IPS DF 6.9 (cell line): ENCODE measurements around the gene KCNH4.

Experiments
- DNase-seq: peaks from one replicate; pipeline ENCODE4 v3.0.0-alpha.2; 2013; ENCODE audit warnings: low read depth, low spot score
- H3K27ac ChIP-seq: one replicate; pipeline ENCODE4 v1.5.1; 2013; ENCODE audit warnings: low read length, control low read depth
- H3K27me3 ChIP-seq: 2 replicates; pipeline ENCODE4 v1.6.1; 2013; ENCODE audit warnings: mild to moderate bottlenecking, low read length; ENCODE audit not compliant: control insufficient read depth, insufficient read depth
- H3K36me3 ChIP-seq: 2 replicates; pipeline ENCODE4 v1.6.1; 2013; ENCODE audit warnings: low read length; ENCODE audit not compliant: control insufficient read depth, insufficient read depth
- H3K4me1 ChIP-seq: 2 replicates; pipeline ENCODE4 v1.6.1; 2013; ENCODE audit warnings: low read length; ENCODE audit not compliant: control insufficient read depth, insufficient read depth
- H3K4me3 ChIP-seq: 2 replicates; pipeline ENCODE4 v1.5.1; 2013; ENCODE audit warnings: mild to moderate bottlenecking, low read length
- H3K9me3 ChIP-seq: 2 replicates; pipeline ENCODE4 v1.6.1; 2013; ENCODE audit warnings: low read length, inconsistent platforms; ENCODE audit not compliant: control insufficient read depth, insufficient read depth
- WGBS: extraction: QIAGEN DNeasy Blood & Tissue Kit; methylation state at CpG from one replicate; pipeline ENCODE4 v1.1.7; 2013; ENCODE audit warnings: mixed read lengths, missing lambda C conversion rate; ENCODE audit not compliant: insufficient read length, insufficient coverage; 5-methylcytosine and 5-hydroxymethylcytosine counted together

The KCNH4 gene

GRCh38 chr17:42118545-42118944 lies 62.4 kb downstream of the KCNH4 start:
- peaks cover 2% of the 10 kb centered on the region; the same call in 1 of the 2 replicates for H3K4me1 ChIP-seq
- H3K27me3 ChIP-seq: no peaks in the 10 kb centered on the region
- H3K9me3 ChIP-seq: no peaks in the 10 kb centered on the region
- H3K36me3 ChIP-seq: 0 out of 2 replicates have a peak, but pooled peaks cover 7% of the 10 kb centered on the region
- no peak overlapping the region for H3K27ac ChIP-seq
- no CpG with 5 or more reads among the region's 2 CpGs for WGBS
- no peak for DNase-seq
- no peak overlapping the region for H3K4me3 ChIP-seq

GRCh38 chr17:42118126-42118510 lies 62.8 kb downstream of the KCNH4 start:
- 0 out of 2 replicates have a peak, but pooled peaks cover 7% of the 10 kb centered on the region for H3K36me3 ChIP-seq
- WGBS: no CpG with 5 or more reads among the region's 4 CpGs

GRCh38 chr17:42117397-42118125 lies 63.4 kb downstream of the KCNH4 start:
- H3K27ac ChIP-seq: no peak overlapping the region
- 0 out of 2 replicates have a peak, but pooled peaks cover 7% of the 10 kb centered on the region for H3K36me3 ChIP-seq
- H3K27me3 ChIP-seq: no peaks in the 10 kb centered on the region
- WGBS: no CpG with 5 or more reads among the region's 30 CpGs
- H3K9me3 ChIP-seq: no peaks in the 10 kb centered on the region
- H3K4me1 ChIP-seq: peaks cover 2% of the 10 kb centered on the region; the same call in 1 of the 2 replicates
- no peak for DNase-seq
- no peak overlapping the region for H3K4me3 ChIP-seq

More at GRCh38 chr17:42118126-42118510, 62.8 kb downstream of the KCNH4 start:
- Histone ChIP-seq H3K27me3 (no peaks in the 10 kb centered on the region), H3K27ac (no peak overlapping the region), H3K9me3 (no peaks in the 10 kb centered on the region), H3K4me3 (no peak overlapping the region), H3K4me1 (peaks cover 2% of the 10 kb centered on the region; the same call in 1 of the 2 replicates)
- no peak for DNase-seq

GRCh38 chr17:42116705-42117396 lies 64.1 kb downstream of the KCNH4 start:
- Histone ChIP-seq H3K36me3 (0 out of 2 replicates have a peak, but pooled peaks cover 7% of the 10 kb centered on the region), H3K4me3 (no peak overlapping the region), H3K4me1 (peaks cover 2% of the 10 kb centered on the region; the same call in 1 of the 2 replicates), H3K27me3 (no peaks in the 10 kb centered on the region), H3K9me3 (no peaks in the 10 kb centered on the region), H3K27ac (no peak overlapping the region)
- no CpG with 5 or more reads among the region's 18 CpGs for whole genome bisulfite sequencing
- no peak for DNase-seq

- DNase-seq: no peak
- Histone ChIP-seq H3K27me3 (no peaks in the 10 kb centered on the region), H3K27ac (no peak overlapping the region), H3K9me3 (no peaks in the 10 kb centered on the region), H3K36me3 (0 out of 2 replicates have a peak, but pooled peaks cover 7% of the 10 kb centered on the region), H3K4me1 (no peaks in the 10 kb centered on the region; the same call in 1 of the 2 replicates), H3K4me3 (no peak overlapping the region)
- no CpG with 5 or more reads among the region's 9 CpGs for WGBS
Measured at GRCh38 chr17:42114118-42114517, 66.8 kb downstream of the KCNH4 start.

GRCh38 chr17:42113293-42114069 lies 67.5 kb downstream of the KCNH4 start:
- H3K36me3 ChIP-seq: 0 out of 2 replicates have a peak, but pooled peaks cover 7% of the 10 kb centered on the region
- no peaks in the 10 kb centered on the region for H3K9me3 ChIP-seq
- H3K27me3 ChIP-seq: no peaks in the 10 kb centered on the region
- no peak overlapping the region for H3K27ac ChIP-seq
- no peak for DNase-seq
- peaks cover under 1% of the 10 kb centered on the region for H3K4me1 ChIP-seq
- no CpG with 5 or more reads among the region's 28 CpGs for WGBS
- H3K4me3 ChIP-seq: no peak overlapping the region

- Histone ChIP-seq H3K36me3 (0 out of 2 replicates have a peak, but pooled peaks cover 7% of the 10 kb centered on the region), H3K4me1 (peaks cover 7% of the 10 kb centered on the region), H3K27ac (no peak within 1 kb of the TSS), H3K9me3 (no peaks in the 10 kb centered on the region), H3K27me3 (no peaks in the 10 kb centered on the region), H3K4me3 (no peak within 1 kb of the TSS)
- DNase-seq: no peak
- WGBS: no CpG with 5 or more reads among the region's 10 CpGs
Measured at GRCh38 chr17:42112552-42113176, 68.3 kb downstream of the KCNH4 start, which contains the start of gene DHX58. TSS of gene DHX58 (minus strand) at chr17:42112714. CDS start at chr17:42111892, 822 bp downstream.

- no CpG with 5 or more reads among the region's 12 CpGs for WGBS
- H3K4me3 ChIP-seq: no peak overlapping the region
- no peaks in the 10 kb centered on the region for H3K9me3 ChIP-seq
- H3K4me1 ChIP-seq: peaks cover 7% of the 10 kb centered on the region
- no peak for DNase-seq
- H3K36me3 ChIP-seq: 0 out of 2 replicates have a peak, but pooled peaks cover 7% of the 10 kb centered on the region
- H3K27me3 ChIP-seq: no peaks in the 10 kb centered on the region
- H3K27ac ChIP-seq: no peak overlapping the region
Measured at GRCh38 chr17:42111871-42112551, 68.9 kb downstream of the KCNH4 start.

GRCh38 chr17:42111265-42111636 lies 69.7 kb downstream of the KCNH4 start:
- no peaks in the 10 kb centered on the region for H3K27me3 ChIP-seq
- WGBS: no CpG with 5 or more reads among the region's 11 CpGs
- H3K4me1 ChIP-seq: peaks cover 7% of the 10 kb centered on the region
- no peak overlapping the region for H3K27ac ChIP-seq
- H3K9me3 ChIP-seq: no peaks in the 10 kb centered on the region
- DNase-seq: no peak
- no peak overlapping the region for H3K4me3 ChIP-seq
- 0 out of 2 replicates have a peak, but pooled peaks cover 7% of the 10 kb centered on the region for H3K36me3 ChIP-seq
